ENCODE measurements around the gene B3GNT9. TPM values are rescaled to one million over a fixed set of nuclear protein-coding genes. Genes with fewer than 3 reads are reported as not detected.

Gene B3GNT9
- total RNA-seq, 1 experiment from 2014 or later = 6.8 TPM

- no peak for TF ChIP-seq CTCF (IDR thresholded peaks at IDR 0.05; ENCODE audit: unreplicated experiment)
- Mint-ChIP-seq H3K36me3 (ENCODE audit: insufficient read depth, unreplicated experiment) (peaks cover 58% of the 10 kb centered on the region), H3K4me3 (ENCODE audit: low read depth, unreplicated experiment) (peak overlapping the region; percentile 89), H3K9me3 (ENCODE audit: low read depth, unreplicated experiment) (no peaks in the 10 kb centered on the region), H3K4me1 (ENCODE audit: low read depth, unreplicated experiment) (peaks cover 54% of the 10 kb centered on the region), H3K27me3 (ENCODE audit: unreplicated experiment) (no peaks in the 10 kb centered on the region), H3K27ac (ENCODE audit: unreplicated experiment) (peak overlapping the region; percentile 90)
- intact Hi-C loops (cut with micrococcal nuclease; ENCODE audit: unreplicated experiment) = no loop called here
- no peak for DNase-seq
- BruUV-seq (replicated peaks) = no TSS peak
- CTCF ChIA-PET = interaction anchor here (0.6 to 2.0 kb wide), 2 partner anchors 12 to 239 kb away, joined by 6 to 7 read pairs; no protein-coding TSS in a partner anchor
Measured at GRCh38 chr16:67173323-67173722, 22.5 kb upstream of the B3GNT9 start.

- DNase-seq = no peak
- Mint-ChIP-seq H3K4me1 (ENCODE audit: low read depth, unreplicated experiment) (peaks cover 40% of the 10 kb centered on the region), H3K27ac (ENCODE audit: unreplicated experiment) (peak overlapping the region; percentile 52), H3K9me3 (ENCODE audit: low read depth, unreplicated experiment) (no peaks in the 10 kb centered on the region), H3K36me3 (ENCODE audit: insufficient read depth, unreplicated experiment) (peaks cover 45% of the 10 kb centered on the region), H3K4me3 (ENCODE audit: low read depth, unreplicated experiment) (peak overlapping the region; percentile 71), H3K27me3 (ENCODE audit: unreplicated experiment) (no peaks in the 10 kb centered on the region)
- CTCF ChIA-PET = interaction anchor here (0.5 to 1.9 kb wide), 4 partner anchors 11 to 58 kb away, joined by 3 to 6 read pairs (median 4); partner anchors contain the start of genes FBXL8 and TRADD
- BruUV-seq (replicated peaks) = TSS peak; percentile 5
- intact Hi-C loops (cut with micrococcal nuclease; ENCODE audit: unreplicated experiment) = no loop called here
- TF ChIP-seq CTCF (IDR thresholded peaks at IDR 0.05; ENCODE audit: unreplicated experiment) = no peak
Measured at GRCh38 chr16:67170949-67171649, 20.3 kb upstream of the B3GNT9 start.

- peaks cover 41% of the 10 kb centered on the region for H3K36me3 Mint-ChIP-seq (ENCODE audit: insufficient read depth, unreplicated experiment)
- H3K4me3 Mint-ChIP-seq (ENCODE audit: low read depth, unreplicated experiment) = peak within 1 kb of the TSS; percentile 71
- peak; percentile 81 for DNase-seq
- no peaks in the 10 kb centered on the region for H3K9me3 Mint-ChIP-seq (ENCODE audit: low read depth, unreplicated experiment)
- CTCF ChIA-PET = interaction anchor here (0.5 to 1.9 kb wide), 7 partner anchors 10 to 217 kb away, joined by 3 to 6 read pairs (median 4); partner anchors contain the start of genes FBXL8 and TRADD
- no peaks in the 10 kb centered on the region for H3K27me3 Mint-ChIP-seq (ENCODE audit: unreplicated experiment)
- peaks cover 33% of the 10 kb centered on the region for H3K4me1 Mint-ChIP-seq (ENCODE audit: low read depth, unreplicated experiment)
- intact Hi-C loops (cut with micrococcal nuclease; ENCODE audit: unreplicated experiment) = no loop called here
- TF ChIP-seq CTCF (IDR thresholded peaks at IDR 0.05; ENCODE audit: unreplicated experiment) = no peak
- no TSS peak for BruUV-seq (replicated peaks)
- peak within 1 kb of the TSS; percentile 52 for H3K27ac Mint-ChIP-seq (ENCODE audit: unreplicated experiment)
Measured at GRCh38 chr16:67170168-67170948, 19.6 kb upstream of the B3GNT9 start, which contains the start of gene NOL3. NOL3 (plus strand) TSS chr16:67170538.

- peak; percentile 46 for TF ChIP-seq CTCF (IDR thresholded peaks at IDR 0.05; ENCODE audit: unreplicated experiment)
- Mint-ChIP-seq H3K4me1 (ENCODE audit: low read depth, unreplicated experiment) (peaks cover 33% of the 10 kb centered on the region), H3K9me3 (ENCODE audit: low read depth, unreplicated experiment) (no peaks in the 10 kb centered on the region), H3K27ac (ENCODE audit: unreplicated experiment) (peak overlapping the region; percentile 52), H3K27me3 (ENCODE audit: unreplicated experiment) (no peaks in the 10 kb centered on the region), H3K4me3 (ENCODE audit: low read depth, unreplicated experiment) (peak overlapping the region; percentile 71), H3K36me3 (ENCODE audit: insufficient read depth, unreplicated experiment) (peaks cover 47% of the 10 kb centered on the region)
- peak; percentile 41 for DNase-seq
- no TSS peak for BruUV-seq (replicated peaks)
- CTCF ChIA-PET = interaction anchor here (0.7 to 1.9 kb wide), 5 partner anchors 9 to 216 kb away, joined by 3 to 6 read pairs (median 4); partner anchors contain the start of genes FBXL8 and TRADD
- intact Hi-C loops (cut with micrococcal nuclease; ENCODE audit: unreplicated experiment) = no loop called here
Measured at GRCh38 chr16:67169642-67170167, 18.9 kb upstream of the B3GNT9 start.

Measured in Calu3 (cell line).